ENCODE measurements around the gene POU6F2. TPM values are rescaled to one million over a fixed set of nuclear protein-coding genes. Genes with fewer than 3 reads are reported as not detected.

Gene POU6F2
- total RNA-seq, 1 experiment from 2014 or later, result 0.64 TPM

GRCh38 chr7:39504963-39505362 lies 527.3 kb downstream of the POU6F2 start:
- H3K36me3 Mint-ChIP-seq (ENCODE audit: insufficient read depth, unreplicated experiment), result no peaks in the 10 kb centered on the region
- CTCF ChIA-PET, result interaction anchor here (1.3 kb wide), 1 partner anchor 9 kb away, joined by 5 read pairs; no protein-coding TSS in a partner anchor
- BruUV-seq (replicated peaks), result no TSS peak
- DNase-seq, result peak; percentile 52
- intact Hi-C loops (cut with micrococcal nuclease; ENCODE audit: unreplicated experiment), result no loop called here
- no peak overlapping the region for H3K4me3 Mint-ChIP-seq (ENCODE audit: low read depth, unreplicated experiment)
- H3K27me3 Mint-ChIP-seq (ENCODE audit: unreplicated experiment), result peaks cover 16% of the 10 kb centered on the region
- TF ChIP-seq, protein P1, sequence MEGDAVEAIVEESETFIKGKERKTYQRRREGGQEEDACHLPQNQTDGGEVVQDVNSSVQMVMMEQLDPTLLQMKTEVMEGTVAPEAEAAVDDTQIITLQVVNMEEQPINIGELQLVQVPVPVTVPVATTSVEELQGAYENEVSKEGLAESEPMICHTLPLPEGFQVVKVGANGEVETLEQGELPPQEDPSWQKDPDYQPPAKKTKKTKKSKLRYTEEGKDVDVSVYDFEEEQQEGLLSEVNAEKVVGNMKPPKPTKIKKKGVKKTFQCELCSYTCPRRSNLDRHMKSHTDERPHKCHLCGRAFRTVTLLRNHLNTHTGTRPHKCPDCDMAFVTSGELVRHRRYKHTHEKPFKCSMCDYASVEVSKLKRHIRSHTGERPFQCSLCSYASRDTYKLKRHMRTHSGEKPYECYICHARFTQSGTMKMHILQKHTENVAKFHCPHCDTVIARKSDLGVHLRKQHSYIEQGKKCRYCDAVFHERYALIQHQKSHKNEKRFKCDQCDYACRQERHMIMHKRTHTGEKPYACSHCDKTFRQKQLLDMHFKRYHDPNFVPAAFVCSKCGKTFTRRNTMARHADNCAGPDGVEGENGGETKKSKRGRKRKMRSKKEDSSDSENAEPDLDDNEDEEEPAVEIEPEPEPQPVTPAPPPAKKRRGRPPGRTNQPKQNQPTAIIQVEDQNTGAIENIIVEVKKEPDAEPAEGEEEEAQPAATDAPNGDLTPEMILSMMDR (IDR thresholded peaks at IDR 0.05; ENCODE audit: unreplicated experiment), result no peak
- no peaks in the 10 kb centered on the region for H3K4me1 Mint-ChIP-seq (ENCODE audit: low read depth, unreplicated experiment)
- H3K27ac Mint-ChIP-seq (ENCODE audit: unreplicated experiment), result no peak overlapping the region
- H3K9me3 Mint-ChIP-seq (ENCODE audit: low read depth, unreplicated experiment), result peaks cover 1% of the 10 kb centered on the region

DNA sequence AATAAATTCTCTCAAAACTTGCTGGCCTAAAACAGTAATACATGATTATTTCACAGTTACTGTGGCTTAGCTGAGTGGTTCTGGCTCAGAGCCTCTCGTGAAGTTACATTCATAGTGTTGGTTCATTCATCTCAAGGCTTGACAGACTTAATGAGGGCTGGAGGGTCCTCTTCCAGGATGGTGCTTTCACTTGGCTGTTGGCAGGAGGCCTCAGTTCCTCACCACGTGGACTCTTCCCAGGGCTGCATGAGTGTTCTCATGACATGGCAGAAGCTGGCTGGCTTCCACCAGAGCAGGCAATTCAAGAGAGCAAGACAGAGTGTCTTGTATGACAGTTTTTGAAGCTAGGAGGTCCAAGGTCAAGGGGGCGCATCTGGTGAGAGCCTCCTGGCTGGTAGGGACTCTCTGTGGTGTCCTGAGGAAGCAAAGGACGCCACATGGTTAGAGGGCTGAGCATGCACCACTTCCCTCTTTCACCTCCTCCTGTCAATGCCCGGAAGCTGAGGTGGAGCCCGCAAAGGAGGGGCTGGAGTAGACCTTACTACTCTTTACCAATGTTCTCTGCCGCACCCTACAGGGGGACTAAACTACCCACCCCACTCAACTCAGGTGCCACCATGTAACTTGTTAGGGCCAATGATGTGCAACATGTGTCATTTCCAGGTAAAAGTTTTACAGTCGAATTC lies 530.3 kb downstream of the POU6F2 start:
- Mint-ChIP-seq H3K27ac (ENCODE audit: unreplicated experiment) (no peak overlapping the region), H3K4me1 (ENCODE audit: low read depth, unreplicated experiment) (no peaks in the 10 kb centered on the region), H3K27me3 (ENCODE audit: unreplicated experiment) (no peaks in the 10 kb centered on the region), H3K4me3 (ENCODE audit: low read depth, unreplicated experiment) (no peak overlapping the region), H3K9me3 (ENCODE audit: low read depth, unreplicated experiment) (peaks cover 3% of the 10 kb centered on the region), H3K36me3 (ENCODE audit: insufficient read depth, unreplicated experiment) (no peaks in the 10 kb centered on the region)
- BruUV-seq (replicated peaks), result no TSS peak
- CTCF ChIA-PET, result no interaction called here
- TF ChIP-seq, protein P1 (IDR thresholded peaks at IDR 0.05; ENCODE audit: unreplicated experiment), result no peak
- DNase-seq, result no peak
- intact Hi-C loops (cut with micrococcal nuclease; ENCODE audit: unreplicated experiment), result no loop called here

DNA sequence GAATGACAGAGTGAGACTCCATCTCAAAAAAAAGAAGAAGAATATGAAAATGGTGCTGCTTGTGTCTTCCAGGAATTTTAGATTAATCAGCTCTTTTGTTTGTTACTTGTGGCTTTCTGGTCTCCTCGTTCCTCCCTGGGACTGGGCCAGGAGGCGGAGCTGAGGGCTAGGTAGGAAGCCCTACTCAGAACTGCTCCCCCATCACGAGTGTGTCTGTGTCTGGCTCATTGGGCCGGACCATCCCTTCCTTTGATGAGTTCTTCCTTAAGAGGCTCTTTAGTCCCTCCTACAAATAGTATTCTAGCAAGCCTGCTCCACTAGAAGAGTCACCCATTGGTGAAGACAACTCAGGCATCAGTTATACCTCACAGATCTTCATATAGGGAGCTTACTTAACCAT lies 531.7 kb downstream of the POU6F2 start:
- Mint-ChIP-seq H3K4me1 (ENCODE audit: low read depth, unreplicated experiment) (no peaks in the 10 kb centered on the region), H3K36me3 (ENCODE audit: insufficient read depth, unreplicated experiment) (no peaks in the 10 kb centered on the region), H3K27me3 (ENCODE audit: unreplicated experiment) (no peaks in the 10 kb centered on the region), H3K4me3 (ENCODE audit: low read depth, unreplicated experiment) (no peak overlapping the region), H3K9me3 (ENCODE audit: low read depth, unreplicated experiment) (peaks cover 3% of the 10 kb centered on the region), H3K27ac (ENCODE audit: unreplicated experiment) (no peak overlapping the region)
- CTCF ChIA-PET, result no interaction called here
- BruUV-seq (replicated peaks), result no TSS peak
- intact Hi-C loops (cut with micrococcal nuclease; ENCODE audit: unreplicated experiment), result no loop called here
- no peak for DNase-seq
- TF ChIP-seq, protein P1 (IDR thresholded peaks at IDR 0.05; ENCODE audit: unreplicated experiment), result no peak

- intact Hi-C loops (cut with micrococcal nuclease; ENCODE audit: unreplicated experiment), result no loop called here
- peaks cover 3% of the 10 kb centered on the region for H3K9me3 Mint-ChIP-seq (ENCODE audit: low read depth, unreplicated experiment)
- no TSS peak for BruUV-seq (replicated peaks)
- TF ChIP-seq, protein P1 (IDR thresholded peaks at IDR 0.05; ENCODE audit: unreplicated experiment), result no peak
- H3K36me3 Mint-ChIP-seq (ENCODE audit: insufficient read depth, unreplicated experiment), result no peaks in the 10 kb centered on the region
- DNase-seq, result no peak
- H3K27me3 Mint-ChIP-seq (ENCODE audit: unreplicated experiment), result peaks cover 5% of the 10 kb centered on the region
- no peaks in the 10 kb centered on the region for H3K4me1 Mint-ChIP-seq (ENCODE audit: low read depth, unreplicated experiment)
- no peak overlapping the region for H3K27ac Mint-ChIP-seq (ENCODE audit: unreplicated experiment)
- CTCF ChIA-PET, result no interaction called here
- H3K4me3 Mint-ChIP-seq (ENCODE audit: low read depth, unreplicated experiment), result no peak overlapping the region
Measured at GRCh38 chr7:39509912-39510311, 532.2 kb downstream of the POU6F2 start.
